ENCODE measurements around the gene LRP2BP. TPM values are rescaled to one million over a fixed set of nuclear protein-coding genes. Genes with fewer than 3 reads are reported as not detected.

LRP2BP gene
- total and polyA plus RNA-seq, 2 of the 13 experiments (the other 11 are each of a cell fraction or from before 2014, with no cell fraction given) = 0.22 to 0.29 TPM

DNA sequence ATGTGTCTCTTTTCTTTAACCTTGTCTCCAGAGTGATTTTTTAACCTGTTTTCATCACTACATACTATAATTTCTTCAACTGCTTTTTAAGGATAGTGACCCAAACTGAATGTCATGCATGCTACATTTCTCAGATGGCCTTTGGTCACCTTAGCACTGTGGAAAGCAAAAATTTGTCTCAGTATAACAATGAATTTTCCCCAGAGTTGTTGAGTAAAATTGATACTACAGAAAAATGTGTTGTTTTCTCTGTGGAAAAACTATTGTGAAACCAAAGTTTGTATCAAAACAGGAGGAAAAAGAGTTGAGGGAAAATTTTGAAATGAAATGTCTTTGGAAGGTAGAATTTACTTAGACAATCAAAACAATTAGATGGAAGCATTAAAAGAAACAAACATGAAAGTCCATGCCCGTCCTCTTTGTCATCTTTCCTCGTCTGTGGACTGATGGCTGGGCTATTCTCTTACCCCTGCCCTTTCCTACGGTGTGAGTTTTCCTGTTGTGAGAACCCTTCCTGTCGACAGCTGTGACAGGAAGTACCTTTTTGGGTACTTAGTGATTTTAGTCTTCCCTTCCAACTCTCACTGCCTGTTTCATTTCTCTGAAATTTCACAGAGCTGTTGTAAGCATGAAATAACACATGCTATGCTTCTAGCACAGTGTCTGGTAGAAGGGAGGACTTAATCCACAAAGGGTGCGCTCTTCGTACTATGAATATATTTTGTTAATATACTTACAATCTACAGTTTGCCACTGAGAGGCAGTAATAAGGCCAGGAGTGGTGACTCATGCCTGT is 50.8 kb downstream of the LRP2BP start:
- intact Hi-C loops (cut with micrococcal nuclease; ENCODE audit: unreplicated experiment) (no loop called here), in situ Hi-C loops (cut with HindIII; ENCODE audit: extremely low pct_ligation_motif_present, low pct_unique_long_range_greater_than_20kb) (no loop called here)
- no peak for TF ChIP-seq BRD4 (CRISPR knock-in tag; IDR thresholded peaks at IDR 0.05)
- TF ChIP-seq ZNF761 (CRISPR knock-in tag; conservative IDR thresholded peaks at IDR 0.05) = no peak
- TF ChIP-seq ZNF570 (CRISPR knock-in tag; IDR thresholded peaks at IDR 0.05; ENCODE audit: borderline replicate concordance) = no peak
- peak; percentile 37 for TF ChIP-seq RBM22 (optimal IDR thresholded peaks at IDR 0.05; ENCODE audit: low read length)
- TF ChIP-seq, protein P1, sequence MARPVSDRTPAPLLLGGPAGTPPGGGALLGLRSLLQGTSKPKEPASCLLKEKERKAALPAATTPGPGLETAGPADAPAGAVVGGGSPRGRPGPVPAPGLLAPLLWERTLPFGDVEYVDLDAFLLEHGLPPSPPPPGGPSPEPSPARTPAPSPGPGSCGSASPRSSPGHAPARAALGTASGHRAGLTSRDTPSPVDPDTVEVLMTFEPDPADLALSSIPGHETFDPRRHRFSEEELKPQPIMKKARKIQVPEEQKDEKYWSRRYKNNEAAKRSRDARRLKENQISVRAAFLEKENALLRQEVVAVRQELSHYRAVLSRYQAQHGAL (CRISPR knock-in tag; IDR thresholded peaks at IDR 0.05; ENCODE audit: not compliant biosample characterization) = no peak
- CTCF ChIA-PET (ENCODE audit: low intra/inter-chr PET ratio, low total read pairs) = no interaction called here
- Histone ChIP-seq H3K4me2 (ENCODE audit: low read depth, low read length) (no peak overlapping the region), H3K36me3 (replicated peaks in 1 of 2; ENCODE audit: control insufficient read depth in 1 of 2, insufficient read depth in 2 of 2, low read length in 2 of 2) (peaks cover 16 to 65% of the 10 kb centered on the region in 2 experiments), H3K4me1 (ENCODE audit: insufficient read depth, low read length) (no peaks in the 10 kb centered on the region), H3K4me3 (replicated peaks in 1 of 3; ENCODE audit: insufficient read depth in 1 of 3, low read depth in 2 of 3, low read length in 3 of 3) (no peak overlapping the region), H3K9ac (ENCODE audit: insufficient read depth, low read depth, low read length) (no peak overlapping the region), H3K79me2 (ENCODE audit: insufficient read depth, low read length) (no peaks in the 10 kb centered on the region), H3K27ac (ENCODE audit: extremely low read length, insufficient read depth, low read length) (no peak overlapping the region), H2AFZ (ENCODE audit: low read length) (no peak overlapping the region), H4K20me1 (ENCODE audit: insufficient read depth, low read length) (no peaks in the 10 kb centered on the region), H3K9me3 (ENCODE audit: low read length) (no peaks in the 10 kb centered on the region), H3K27me3 (ENCODE audit: control insufficient read depth in 1 of 2, insufficient read depth in 2 of 2, low read length in 2 of 2) (no peaks in the 10 kb centered on the region)
- BruUV-seq (replicated peaks) = no TSS peak
- FAIRE-seq = no peak
- no peak for DNase-seq (ENCODE audit: low spot score)
- ATAC-seq = no peak
- 98% methylated on average over 6 of the region's 6 CpGs for WGBS (ENCODE audit: low lambda C conversion rate)
- POLR2A ChIA-PET = no interaction called here

Data from HepG2 (cell line).